Neural cell (in vitro differentiated cells): Measurements from ENCODE around the gene SRD5A1. TPM values are rescaled to one million over a fixed set of nuclear protein-coding genes. Genes with fewer than 3 reads are reported as not detected.

Experiments used
- H2AFZ ChIP-seq: fragments of 200-600, 300-800 bp; sonication (generic), shearing (Covaris generic); 2 replicates; pipeline ENCODE4 v1.6.0; 2014; ENCODE audit warnings: low read depth, mild to moderate bottlenecking, antibody characterized with exemption, low read length, moderate library complexity
- H3F3A ChIP-seq: fragments of 200-600 bp; shearing (Covaris generic); 2 replicates; pipeline ENCODE4 v1.6.1; 2016; ENCODE audit warnings: mild to moderate bottlenecking, moderate library complexity, mixed read lengths, antibody characterized with exemption, low read length; ENCODE audit not compliant: insufficient read depth, poor library complexity, severe bottlenecking
- H3K27ac ChIP-seq: fragments of 200-600, 300-800 bp; sonication (generic), shearing (Covaris generic); 2 replicates; pipeline ENCODE4 v1.5.1; 2014; ENCODE audit warnings: mild to moderate bottlenecking, low read length, moderate library complexity
- H3K27me3 ChIP-seq: fragments of 300-800, 200-600 bp; sonication (generic), shearing (Covaris generic); 2 replicates; pipeline ENCODE4 v1.6.0; 2014; ENCODE audit warnings: mild to moderate bottlenecking, low read depth, low read length, moderate library complexity; ENCODE audit not compliant: insufficient read depth
- H3K36me3 ChIP-seq: fragments of 300-800, 200-600 bp; sonication (generic), shearing (Covaris generic); 2 replicates; pipeline ENCODE4 v1.5.1; 2014; ENCODE audit warnings: mild to moderate bottlenecking, antibody characterized with exemption, low read length, moderate library complexity; ENCODE audit not compliant: insufficient read depth
- H3K4me2 ChIP-seq: fragments of 300-800, 200-600 bp; sonication (generic), shearing (Covaris generic); 2 replicates; pipeline ENCODE4 v1.6.0; 2014; ENCODE audit warnings: mild to moderate bottlenecking, low read length
- H3K4me3 ChIP-seq: fragments of 300-800, 200-600 bp; sonication (generic), shearing (Covaris generic); 2 replicates; pipeline ENCODE4 v1.5.1; 2014; ENCODE audit warnings: mild to moderate bottlenecking, low read length, moderate library complexity
- H3K79me2 ChIP-seq: fragments of 200-600 bp; shearing (Covaris generic); replicated peaks from 2 replicates; pipeline ENCODE4 v1.6.0; 2014; ENCODE audit warnings: mild to moderate bottlenecking, low read length, moderate library complexity; ENCODE audit not compliant: insufficient read depth
- H3K9ac ChIP-seq: fragments of 300-800, 200-600 bp; sonication (generic), shearing (Covaris generic); 2 replicates; pipeline ENCODE4 v1.6.1; 2016; ENCODE audit warnings: mild to moderate bottlenecking, low read length, mixed read lengths
- H3K9me2 ChIP-seq: fragments of 200-600 bp; shearing (Covaris generic); 2 replicates; pipeline ENCODE4 v1.6.1; 2016; ENCODE audit warnings: mild to moderate bottlenecking, low read length, mixed read lengths; ENCODE audit not compliant: insufficient read depth
- H3K9me3 ChIP-seq: fragments of 200-600, 300-800 bp; sonication (generic), shearing (Covaris generic); 2 replicates; pipeline ENCODE4 v1.6.1; 2016; ENCODE audit warnings: mild to moderate bottlenecking, mixed run types, low read length, moderate library complexity, mixed read lengths
- H4K20me1 ChIP-seq: fragments of 200-600 bp; shearing (Covaris generic); 2 replicates; pipeline ENCODE4 v1.6.1; 2016; ENCODE audit warnings: mild to moderate bottlenecking, mixed run types; ENCODE audit not compliant: insufficient read depth
- EP300 ChIP-seq: fragments of 450-650 bp; conservative IDR thresholded peaks from 2 replicates; pipeline ENCODE4 v1.6.1; 2014; ENCODE audit warnings: antibody characterized with exemption, mild to moderate bottlenecking, moderate library complexity; ENCODE audit not compliant: poor library complexity, severe bottlenecking
- EZH2 ChIP-seq: fragments of 200-600, 300-800 bp; shearing (Covaris generic), sonication (generic); IDR thresholded peaks from 2 replicates; pipeline ENCODE4 v1.6.1; 2014; ENCODE audit warnings: antibody characterized with exemption, low read length, borderline replicate concordance, mild to moderate bottlenecking; ENCODE audit not compliant: insufficient read depth, poor library complexity, severe bottlenecking
- MXI1 ChIP-seq: fragments of 450-650 bp; conservative IDR thresholded peaks from 2 replicates; pipeline ENCODE4 v1.6.1; 2014; ENCODE audit warnings: antibody characterized with exemption, mild to moderate bottlenecking; ENCODE audit not compliant: poor library complexity, severe bottlenecking
- POLR2AphosphoS5 ChIP-seq: IDR thresholded peaks from 2 replicates; pipeline ENCODE4 v1.6.1; 2012
- RAD21 ChIP-seq: fragments of 450-650 bp; conservative IDR thresholded peaks from 2 replicates; pipeline ENCODE4 v1.6.1; 2014; ENCODE audit warnings: antibody characterized with exemption, mild to moderate bottlenecking, moderate library complexity
- SMC3 ChIP-seq: fragments of 450-650 bp; conservative IDR thresholded peaks from 2 replicates; pipeline ENCODE4 v1.6.1; 2014; ENCODE audit warnings: antibody characterized with exemption, mild to moderate bottlenecking, moderate library complexity; ENCODE audit not compliant: poor library complexity
- TAF1 ChIP-seq: IDR thresholded peaks from 2 replicates; pipeline ENCODE4 v1.6.1; 2012; ENCODE audit warnings: low read depth
- polyA plus RNA-seq: library from polyadenylated mRNA; depleted of rRNA; stranded (reverse); fragments of >200 nt; gene quantifications from 2 replicates; pipeline ENCODE4 v1.2.3, GENCODE V29; 2014
- TF ChIP-seq, protein P1 (sequence below): fragments of 450-650 bp; IDR thresholded peaks from 2 replicates; pipeline ENCODE4 v1.5.1; 2014; ENCODE audit warnings: antibody characterized with exemption, mild to moderate bottlenecking, moderate library complexity; ENCODE audit not compliant: poor library complexity, severe bottlenecking
- TF ChIP-seq, protein P2 (sequence below): IDR thresholded peaks from 2 replicates; pipeline ENCODE4 v1.6.1; 2012; ENCODE audit warnings: borderline replicate concordance

The SRD5A1 gene
- polyA plus RNA-seq, 1 donor from 2014 or later = 122 TPM

DNA sequence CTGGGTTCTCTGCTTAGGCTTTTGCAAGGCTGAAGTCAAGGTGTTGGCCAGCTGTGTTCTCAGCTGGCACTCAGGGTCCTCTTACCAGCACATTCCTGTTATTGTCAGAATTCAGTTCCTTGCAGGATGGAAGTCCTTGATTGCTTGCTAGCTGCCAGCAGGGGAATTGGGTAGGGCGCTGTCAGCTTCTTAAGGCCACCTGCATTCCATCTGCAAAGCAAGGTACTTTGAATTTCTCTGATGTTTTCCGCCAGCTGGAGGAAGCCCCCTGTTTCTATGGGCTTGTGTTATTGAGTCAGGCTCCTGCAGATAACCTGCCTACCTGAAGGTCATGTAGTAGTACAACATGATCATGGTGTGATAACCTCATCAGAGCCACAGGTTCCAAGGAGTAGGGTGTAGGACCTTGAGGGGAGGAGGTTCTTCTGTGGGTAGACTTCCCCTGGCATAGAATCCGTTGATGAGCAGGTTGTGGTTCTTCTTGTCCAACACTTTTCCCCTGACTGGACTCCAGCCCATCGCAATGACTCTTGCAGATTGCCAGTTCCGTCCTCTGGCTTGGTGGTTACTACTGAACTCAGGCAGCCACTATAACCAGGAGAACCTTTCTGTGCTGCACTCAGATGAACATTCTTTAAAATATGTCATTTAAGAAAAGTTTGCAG lies 86.8 kb downstream of the SRD5A1 start:
- Histone ChIP-seq H3K27me3 (no peaks in the 10 kb centered on the region), H3K4me3 (no peak overlapping the region), H4K20me1 (peaks cover 21% of the 10 kb centered on the region)

DNA sequence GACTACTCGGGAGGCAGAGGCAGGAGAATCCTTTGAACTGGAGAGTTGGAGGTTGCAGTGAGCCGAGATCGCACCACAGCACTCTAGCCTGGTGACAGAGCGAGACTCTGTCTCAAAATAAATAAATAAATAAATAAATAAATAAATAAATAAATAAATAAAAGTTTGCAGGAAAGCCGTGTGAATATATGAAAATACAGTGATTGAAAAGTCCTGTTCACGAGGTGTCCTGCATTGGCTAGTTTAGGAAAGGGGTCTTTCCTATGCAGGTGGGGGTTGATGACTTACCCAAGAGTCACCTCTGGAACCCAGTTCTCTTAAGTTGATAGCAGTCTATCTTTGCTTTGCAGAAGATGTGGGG lies 87.3 kb downstream of the SRD5A1 start:
- H3K9me2 ChIP-seq = no peaks in the 10 kb centered on the region
- H3K9me3 ChIP-seq = no peaks in the 10 kb centered on the region
- TF ChIP-seq, protein P1, sequence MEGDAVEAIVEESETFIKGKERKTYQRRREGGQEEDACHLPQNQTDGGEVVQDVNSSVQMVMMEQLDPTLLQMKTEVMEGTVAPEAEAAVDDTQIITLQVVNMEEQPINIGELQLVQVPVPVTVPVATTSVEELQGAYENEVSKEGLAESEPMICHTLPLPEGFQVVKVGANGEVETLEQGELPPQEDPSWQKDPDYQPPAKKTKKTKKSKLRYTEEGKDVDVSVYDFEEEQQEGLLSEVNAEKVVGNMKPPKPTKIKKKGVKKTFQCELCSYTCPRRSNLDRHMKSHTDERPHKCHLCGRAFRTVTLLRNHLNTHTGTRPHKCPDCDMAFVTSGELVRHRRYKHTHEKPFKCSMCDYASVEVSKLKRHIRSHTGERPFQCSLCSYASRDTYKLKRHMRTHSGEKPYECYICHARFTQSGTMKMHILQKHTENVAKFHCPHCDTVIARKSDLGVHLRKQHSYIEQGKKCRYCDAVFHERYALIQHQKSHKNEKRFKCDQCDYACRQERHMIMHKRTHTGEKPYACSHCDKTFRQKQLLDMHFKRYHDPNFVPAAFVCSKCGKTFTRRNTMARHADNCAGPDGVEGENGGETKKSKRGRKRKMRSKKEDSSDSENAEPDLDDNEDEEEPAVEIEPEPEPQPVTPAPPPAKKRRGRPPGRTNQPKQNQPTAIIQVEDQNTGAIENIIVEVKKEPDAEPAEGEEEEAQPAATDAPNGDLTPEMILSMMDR = no peak
- TF ChIP-seq POLR2AphosphoS5 (no peak), SMC3 (no peak), EZH2 (no peak), MXI1 (no peak), TAF1 (no peak), RAD21 (no peak), EP300 (no peak)
- TF ChIP-seq, protein P2, sequence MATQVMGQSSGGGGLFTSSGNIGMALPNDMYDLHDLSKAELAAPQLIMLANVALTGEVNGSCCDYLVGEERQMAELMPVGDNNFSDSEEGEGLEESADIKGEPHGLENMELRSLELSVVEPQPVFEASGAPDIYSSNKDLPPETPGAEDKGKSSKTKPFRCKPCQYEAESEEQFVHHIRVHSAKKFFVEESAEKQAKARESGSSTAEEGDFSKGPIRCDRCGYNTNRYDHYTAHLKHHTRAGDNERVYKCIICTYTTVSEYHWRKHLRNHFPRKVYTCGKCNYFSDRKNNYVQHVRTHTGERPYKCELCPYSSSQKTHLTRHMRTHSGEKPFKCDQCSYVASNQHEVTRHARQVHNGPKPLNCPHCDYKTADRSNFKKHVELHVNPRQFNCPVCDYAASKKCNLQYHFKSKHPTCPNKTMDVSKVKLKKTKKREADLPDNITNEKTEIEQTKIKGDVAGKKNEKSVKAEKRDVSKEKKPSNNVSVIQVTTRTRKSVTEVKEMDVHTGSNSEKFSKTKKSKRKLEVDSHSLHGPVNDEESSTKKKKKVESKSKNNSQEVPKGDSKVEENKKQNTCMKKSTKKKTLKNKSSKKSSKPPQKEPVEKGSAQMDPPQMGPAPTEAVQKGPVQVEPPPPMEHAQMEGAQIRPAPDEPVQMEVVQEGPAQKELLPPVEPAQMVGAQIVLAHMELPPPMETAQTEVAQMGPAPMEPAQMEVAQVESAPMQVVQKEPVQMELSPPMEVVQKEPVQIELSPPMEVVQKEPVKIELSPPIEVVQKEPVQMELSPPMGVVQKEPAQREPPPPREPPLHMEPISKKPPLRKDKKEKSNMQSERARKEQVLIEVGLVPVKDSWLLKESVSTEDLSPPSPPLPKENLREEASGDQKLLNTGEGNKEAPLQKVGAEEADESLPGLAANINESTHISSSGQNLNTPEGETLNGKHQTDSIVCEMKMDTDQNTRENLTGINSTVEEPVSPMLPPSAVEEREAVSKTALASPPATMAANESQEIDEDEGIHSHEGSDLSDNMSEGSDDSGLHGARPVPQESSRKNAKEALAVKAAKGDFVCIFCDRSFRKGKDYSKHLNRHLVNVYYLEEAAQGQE = no peak
- H3K36me3 ChIP-seq = no peaks in the 10 kb centered on the region
- no peak overlapping the region for H3K9ac ChIP-seq
- no peaks in the 10 kb centered on the region for H3K27me3 ChIP-seq
- H3K27ac ChIP-seq = no peak overlapping the region
- H4K20me1 ChIP-seq = peaks cover 18% of the 10 kb centered on the region
- H3K79me2 ChIP-seq = peaks cover 83% of the 10 kb centered on the region
- H3K4me3 ChIP-seq = no peak overlapping the region
- H3K4me2 ChIP-seq = no peak overlapping the region
- no peak overlapping the region for H2AFZ ChIP-seq
- no peaks in the 10 kb centered on the region for H3F3A ChIP-seq

More for the DNA sequence above, 86.8 kb downstream of the SRD5A1 start:
- H3K27ac ChIP-seq = no peak overlapping the region
- H3K9me3 ChIP-seq = no peaks in the 10 kb centered on the region
- H3K9ac ChIP-seq = no peak overlapping the region
- no peak overlapping the region for H2AFZ ChIP-seq
- no peaks in the 10 kb centered on the region for H3F3A ChIP-seq
- TF ChIP-seq EP300 = no peak
- no peak for TF ChIP-seq RAD21
- TF ChIP-seq, protein P1 = no peak
- no peak for TF ChIP-seq SMC3
- TF ChIP-seq, protein P2 = no peak
- no peak for TF ChIP-seq TAF1
- TF ChIP-seq EZH2 = no peak
- TF ChIP-seq MXI1 = no peak
- no peak for TF ChIP-seq POLR2AphosphoS5
- no peak overlapping the region for H3K4me2 ChIP-seq
- peaks cover 84% of the 10 kb centered on the region for H3K79me2 ChIP-seq
- H3K9me2 ChIP-seq = no peaks in the 10 kb centered on the region
- H3K36me3 ChIP-seq = no peaks in the 10 kb centered on the region
